Activated CD8-positive, alpha-beta T cell treated with anti-CD3 and anti-CD28 coated beads, Interleukin-2, amount 10 ng/mL, durations not matched to agents 7 days and 5 days (primary cell): ENCODE data around the gene TBX15. TPM values are rescaled to one million over a fixed set of nuclear protein-coding genes. Genes with fewer than 3 reads are reported as not detected.
"Not testable (repeated sequence)": the region's sequence is repeated elsewhere in the genome, so short reads cannot be mapped to it uniquely, and the experiment has no call there.

Experiments
- ATAC-seq: fragments of 150-1000 bp; cut with Tn5 transposase; one replicate; pipeline ENCODE4 v1.10.0; 2021; ENCODE audit warnings: moderate library complexity
- CTCF ChIA-PET: fragments of 350-600 bp; sonication (Branson Sonifier 250); formaldehyde crosslinking; loops from one replicate; lab custom pipeline; 2021; ENCODE audit warnings: antibody characterized with exemption; lab: Charles Lee
- POLR2A ChIA-PET: fragments of 350-600 bp; sonication (Branson Sonifier 250); formaldehyde crosslinking; loops from one replicate; lab custom pipeline; 2021; ENCODE audit warnings: antibody characterized with exemption; lab: Charles Lee
- DNase-seq: peaks from one replicate; pipeline ENCODE4 v3.0.0-alpha.2; 2020
- H3K27ac Mint-ChIP-seq: one replicate; pipeline ENCODE4 v1.8.0; 2021; ENCODE audit warnings: mild to moderate bottlenecking, mixed read lengths
- H3K27me3 Mint-ChIP-seq: one replicate; pipeline ENCODE4 v1.8.0; 2021; ENCODE audit warnings: low read depth, mixed read lengths
- H3K36me3 Mint-ChIP-seq: one replicate; pipeline ENCODE4 v1.8.0; 2021; ENCODE audit warnings: low read depth, mixed read lengths
- H3K4me1 Mint-ChIP-seq: one replicate; pipeline ENCODE4 v1.8.0; 2021; ENCODE audit warnings: low read depth, mixed read lengths
- H3K4me3 Mint-ChIP-seq: one replicate; pipeline ENCODE4 v1.8.0; 2021; ENCODE audit warnings: mild to moderate bottlenecking, mixed read lengths
- H3K9me3 Mint-ChIP-seq: one replicate; pipeline ENCODE4 v1.8.0; 2022; ENCODE audit warnings: mixed read lengths; ENCODE audit not compliant: insufficient read depth
- total RNA-seq, 2 experiments: library from RNA; stranded (reverse); gene quantifications; one replicate each; pipeline ENCODE4 v1.2.3, GENCODE V29; 2021

The TBX15 gene
- total RNA-seq, 2 experiments from 2014 or later, result not detected

DNA sequence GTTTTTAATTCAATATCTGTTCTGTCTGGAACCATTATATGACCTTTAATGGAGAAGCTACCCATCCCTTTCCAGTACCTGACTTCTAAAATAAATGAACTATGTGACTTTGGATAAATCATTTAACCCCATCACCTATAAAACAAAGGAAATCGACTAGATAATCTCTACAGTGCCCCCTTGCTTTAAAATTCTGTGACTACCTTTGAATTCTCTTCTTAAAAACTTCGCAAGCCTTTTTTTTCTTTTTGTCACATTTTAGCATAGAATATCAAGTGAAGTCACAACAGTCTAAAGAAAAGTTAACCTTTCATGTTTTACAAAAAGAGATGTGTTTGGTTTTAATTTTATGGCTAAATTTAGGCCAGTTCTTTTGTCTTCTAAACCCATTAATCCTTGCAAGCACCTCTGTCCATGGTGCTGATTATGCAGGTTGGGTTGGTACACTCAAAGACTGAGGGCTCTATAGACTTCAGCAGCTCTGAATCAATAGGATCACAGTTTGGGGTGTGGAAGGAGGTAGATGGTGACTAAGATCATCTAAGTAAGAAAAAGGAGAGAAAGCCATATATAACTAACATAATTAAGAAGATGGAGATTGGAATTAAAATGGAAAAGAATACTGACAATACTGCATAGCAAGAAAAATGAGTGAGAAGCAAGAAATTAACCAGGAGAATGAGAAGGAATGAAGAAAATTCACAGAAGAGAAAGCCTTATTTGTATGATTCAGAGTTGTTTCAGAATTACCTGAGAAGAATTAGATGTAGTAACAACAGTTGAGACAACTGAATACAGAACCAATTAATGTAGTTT lies 59.2 kb downstream of the TBX15 start:
- DNase-seq (peak; percentile 27), ATAC-seq (no peak)
- Mint-ChIP-seq H3K4me3 (no peak overlapping the region), H3K36me3 (no peaks in the 10 kb centered on the region), H3K27me3 (no peaks in the 10 kb centered on the region), H3K4me1 (no peaks in the 10 kb centered on the region), H3K9me3 (no peaks in the 10 kb centered on the region), H3K27ac (no peak overlapping the region)
- ChIA-PET CTCF (no interaction called here), POLR2A (no interaction called here)

DNA sequence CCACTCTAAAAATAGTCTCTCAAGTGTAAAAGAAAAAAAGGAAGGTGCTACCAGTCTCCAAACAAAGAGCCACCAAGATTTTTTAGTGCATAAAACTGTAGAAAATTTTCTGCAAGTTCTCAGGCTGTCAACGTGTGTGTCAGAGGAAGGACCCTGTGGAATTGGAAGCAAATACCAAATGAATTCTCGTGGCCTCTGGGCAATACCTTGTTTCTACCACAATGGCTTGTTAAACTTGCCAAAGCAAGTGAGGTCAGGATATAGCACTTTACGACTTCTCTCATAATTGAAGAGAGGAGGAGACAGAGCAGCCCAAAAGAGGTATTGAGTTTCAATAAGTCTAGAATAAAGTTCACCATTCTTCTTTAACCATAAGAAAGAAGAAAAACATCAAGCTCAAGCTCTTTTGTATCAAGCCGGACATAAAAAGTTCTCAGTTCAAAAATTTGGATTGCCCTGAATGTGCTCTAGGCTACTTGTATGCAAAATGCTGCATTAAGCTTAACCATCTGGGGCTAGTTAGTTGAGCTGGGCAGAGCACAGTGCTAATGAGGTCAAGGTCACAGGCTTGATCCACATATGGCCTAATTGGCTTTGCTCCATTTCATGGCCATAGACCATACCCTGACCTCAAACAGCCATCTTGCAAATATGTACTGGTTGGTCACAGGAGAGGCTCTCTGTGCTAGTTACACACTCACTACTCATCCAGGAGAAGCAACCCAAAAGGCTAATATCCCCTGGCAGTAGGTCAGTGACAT lies 60.5 kb downstream of the TBX15 start:
- no peaks in the 10 kb centered on the region for H3K27me3 Mint-ChIP-seq
- no peaks in the 10 kb centered on the region for H3K9me3 Mint-ChIP-seq
- no peaks in the 10 kb centered on the region for H3K4me1 Mint-ChIP-seq
- POLR2A ChIA-PET, result no interaction called here
- no peaks in the 10 kb centered on the region for H3K36me3 Mint-ChIP-seq
- H3K4me3 Mint-ChIP-seq, result no peak overlapping the region
- no peak overlapping the region for H3K27ac Mint-ChIP-seq
- DNase-seq (no peak), ATAC-seq (no peak)
- CTCF ChIA-PET, result no interaction called here

DNA sequence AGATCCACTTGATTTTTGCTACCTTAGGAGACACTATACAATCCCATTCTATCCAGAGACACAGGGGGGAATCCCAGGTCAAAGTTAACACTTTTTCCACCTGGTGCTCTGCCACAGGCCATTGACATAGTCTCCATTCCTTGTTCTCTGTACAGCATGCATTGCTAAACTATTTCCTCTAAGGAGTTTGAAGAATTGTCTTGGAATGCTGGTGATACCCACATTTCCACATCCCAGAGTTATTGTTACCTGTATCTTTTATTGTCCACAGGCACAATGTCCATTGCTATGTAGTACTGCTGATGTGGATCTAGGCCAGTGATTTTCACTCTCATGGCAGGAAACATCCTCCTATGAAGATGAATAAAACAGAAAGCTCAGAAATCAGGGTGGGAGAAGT lies 61.9 kb downstream of the TBX15 start:
- ATAC-seq (no peak), DNase-seq (no peak)
- no peak overlapping the region for H3K27ac Mint-ChIP-seq
- no peak overlapping the region for H3K4me3 Mint-ChIP-seq
- H3K27me3 Mint-ChIP-seq, result no peaks in the 10 kb centered on the region
- no peaks in the 10 kb centered on the region for H3K9me3 Mint-ChIP-seq
- POLR2A ChIA-PET, result no interaction called here
- no peaks in the 10 kb centered on the region for H3K4me1 Mint-ChIP-seq
- no peaks in the 10 kb centered on the region for H3K36me3 Mint-ChIP-seq
- CTCF ChIA-PET, result no interaction called here

DNA sequence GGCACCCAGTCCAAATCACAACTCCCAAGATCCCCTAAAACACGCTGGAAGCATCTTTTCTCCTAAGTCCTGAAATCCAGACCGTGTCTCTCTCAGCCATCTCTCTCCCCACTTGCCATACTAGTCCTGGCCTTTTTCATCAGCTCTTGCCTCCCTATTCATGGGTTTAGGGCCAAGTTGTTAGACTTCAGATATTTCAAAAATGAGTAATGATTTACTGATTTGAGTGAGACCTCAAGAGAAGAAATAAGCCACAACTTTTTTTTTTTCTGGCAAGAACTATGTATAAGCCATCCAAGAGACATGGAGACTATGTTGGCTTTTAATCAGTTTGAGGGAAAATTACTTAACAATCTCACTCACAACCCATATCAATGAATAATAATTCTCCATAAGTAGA lies 62.5 kb downstream of the TBX15 start:
- H3K4me1 Mint-ChIP-seq, result no peaks in the 10 kb centered on the region
- no peaks in the 10 kb centered on the region for H3K9me3 Mint-ChIP-seq
- ChIA-PET CTCF (no interaction called here), POLR2A (no interaction called here)
- ATAC-seq (no peak), DNase-seq (no peak)
- H3K4me3 Mint-ChIP-seq, result no peak overlapping the region
- H3K27ac Mint-ChIP-seq, result no peak overlapping the region
- no peaks in the 10 kb centered on the region for H3K27me3 Mint-ChIP-seq
- no peaks in the 10 kb centered on the region for H3K36me3 Mint-ChIP-seq

DNA sequence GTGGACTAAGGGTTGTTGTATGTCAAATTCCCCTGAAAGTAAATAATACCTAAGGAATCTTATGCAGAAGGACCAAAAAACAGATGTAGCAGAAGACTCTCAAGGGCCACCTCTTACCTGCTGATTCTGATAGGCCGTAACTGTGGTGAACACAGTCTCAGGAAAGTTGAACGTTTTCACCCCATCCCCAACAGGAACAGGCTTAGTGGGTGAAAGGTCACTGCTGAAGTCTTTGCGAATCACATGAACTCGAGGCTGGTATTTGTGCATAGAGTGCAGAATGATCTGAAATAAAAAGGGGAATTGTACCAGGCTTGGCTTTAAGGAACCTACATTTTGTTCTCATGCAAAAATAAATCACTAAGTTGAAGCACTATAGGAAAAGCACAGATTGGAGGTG lies 64.8 kb downstream of the TBX15 start:
- Mint-ChIP-seq H3K36me3 (no peaks in the 10 kb centered on the region), H3K4me1 (no peaks in the 10 kb centered on the region), H3K4me3 (no peak overlapping the region), H3K9me3 (no peaks in the 10 kb centered on the region), H3K27ac (no peak overlapping the region), H3K27me3 (no peaks in the 10 kb centered on the region)
- CTCF ChIA-PET, result no interaction called here
- DNase-seq (no peak), ATAC-seq (no peak)
- POLR2A ChIA-PET, result no interaction called here

DNA sequence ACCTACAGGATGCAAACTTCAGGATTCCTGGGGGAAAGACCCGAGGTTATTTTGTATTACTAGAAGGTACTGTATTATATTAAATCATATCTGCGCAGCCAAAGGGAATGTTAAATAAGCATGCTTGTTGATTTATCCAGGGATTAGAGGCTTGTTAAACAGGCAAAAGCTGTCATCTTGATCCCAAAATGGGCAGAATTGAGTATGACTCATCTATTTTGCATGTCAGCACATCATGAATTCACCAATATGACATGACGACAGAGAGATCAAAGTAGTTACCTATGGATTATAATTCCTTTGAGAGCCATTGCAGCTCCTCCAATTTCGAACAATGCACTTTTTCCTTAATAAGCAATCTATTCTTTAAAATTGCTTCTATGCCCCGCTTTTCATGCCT lies 66.1 kb downstream of the TBX15 start:
- ATAC-seq, result no peak
- CTCF ChIA-PET, result no interaction called here
- H3K27ac Mint-ChIP-seq, result no peak overlapping the region

DNA sequence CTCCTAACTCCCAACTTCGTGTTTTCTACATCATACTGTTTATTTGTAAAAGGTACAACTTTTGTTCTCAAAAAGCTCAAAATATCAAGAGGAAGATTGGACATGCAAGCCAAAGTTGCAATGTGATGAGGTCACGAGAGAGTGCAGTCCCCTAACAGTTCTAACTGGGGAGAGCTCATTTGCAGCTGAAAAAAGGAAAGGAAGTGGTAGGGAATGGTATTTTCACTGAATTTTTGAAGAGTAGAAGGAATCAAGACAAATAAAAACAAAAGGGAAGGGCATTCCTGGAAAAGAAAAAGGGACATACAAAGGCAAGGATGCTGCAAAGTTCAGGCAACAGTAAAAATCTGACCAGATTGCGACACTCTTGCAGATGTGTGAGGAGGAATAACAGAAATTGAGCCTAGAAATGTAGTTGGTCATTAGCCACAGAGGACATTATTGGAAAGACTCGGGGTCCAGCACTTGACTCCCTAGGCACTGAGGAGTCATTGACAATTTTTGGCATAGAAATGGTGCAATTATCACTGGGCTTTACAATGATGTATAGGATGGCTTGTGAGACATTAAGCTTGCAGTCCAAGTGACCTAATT lies 67.9 kb downstream of the TBX15 start:
- no peaks in the 10 kb centered on the region for H3K9me3 Mint-ChIP-seq
- H3K27me3 Mint-ChIP-seq, result no peaks in the 10 kb centered on the region
- POLR2A ChIA-PET, result interaction anchor here (0.6 kb wide), 1 partner anchor 14 kb away, joined by 3 read pairs; no protein-coding TSS in a partner anchor
- no peak overlapping the region for H3K4me3 Mint-ChIP-seq
- DNase-seq, result no peak
- no peaks in the 10 kb centered on the region for H3K36me3 Mint-ChIP-seq
- H3K27ac Mint-ChIP-seq, result no peak overlapping the region
- ATAC-seq, result no peak
- CTCF ChIA-PET, result no interaction called here
- H3K4me1 Mint-ChIP-seq, result no peaks in the 10 kb centered on the region

More for the DNA sequence above, 66.1 kb downstream of the TBX15 start:
- POLR2A ChIA-PET, result no interaction called here
- no peaks in the 10 kb centered on the region for H3K36me3 Mint-ChIP-seq
- no peak overlapping the region for H3K4me3 Mint-ChIP-seq
- H3K9me3 Mint-ChIP-seq, result no peaks in the 10 kb centered on the region
- DNase-seq, result no peak
- H3K27me3 Mint-ChIP-seq, result no peaks in the 10 kb centered on the region
- no peaks in the 10 kb centered on the region for H3K4me1 Mint-ChIP-seq

DNA sequence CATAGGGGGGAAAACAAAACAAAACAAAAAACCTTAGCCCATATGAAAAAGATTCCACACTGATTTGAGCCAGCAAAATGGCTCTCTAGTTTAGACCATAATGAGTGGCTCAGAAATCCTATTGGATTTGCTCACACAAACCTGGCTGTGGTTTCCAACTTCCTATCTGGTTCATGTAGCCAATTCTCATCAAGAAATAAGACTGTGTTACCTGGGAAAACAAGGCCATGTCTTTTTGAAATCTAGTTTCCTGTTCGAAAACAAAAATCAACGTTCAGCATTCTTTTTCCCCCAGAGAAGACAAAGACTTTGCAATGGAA lies 69.2 kb downstream of the TBX15 start:
- Mint-ChIP-seq H3K4me3 (no peak overlapping the region), H3K27ac (no peak overlapping the region), H3K36me3 (no peaks in the 10 kb centered on the region), H3K27me3 (no peaks in the 10 kb centered on the region), H3K9me3 (no peaks in the 10 kb centered on the region), H3K4me1 (no peaks in the 10 kb centered on the region)
- ChIA-PET CTCF (no interaction called here), POLR2A (no interaction called here)
- no peak for DNase-seq
- no peak for ATAC-seq

DNA sequence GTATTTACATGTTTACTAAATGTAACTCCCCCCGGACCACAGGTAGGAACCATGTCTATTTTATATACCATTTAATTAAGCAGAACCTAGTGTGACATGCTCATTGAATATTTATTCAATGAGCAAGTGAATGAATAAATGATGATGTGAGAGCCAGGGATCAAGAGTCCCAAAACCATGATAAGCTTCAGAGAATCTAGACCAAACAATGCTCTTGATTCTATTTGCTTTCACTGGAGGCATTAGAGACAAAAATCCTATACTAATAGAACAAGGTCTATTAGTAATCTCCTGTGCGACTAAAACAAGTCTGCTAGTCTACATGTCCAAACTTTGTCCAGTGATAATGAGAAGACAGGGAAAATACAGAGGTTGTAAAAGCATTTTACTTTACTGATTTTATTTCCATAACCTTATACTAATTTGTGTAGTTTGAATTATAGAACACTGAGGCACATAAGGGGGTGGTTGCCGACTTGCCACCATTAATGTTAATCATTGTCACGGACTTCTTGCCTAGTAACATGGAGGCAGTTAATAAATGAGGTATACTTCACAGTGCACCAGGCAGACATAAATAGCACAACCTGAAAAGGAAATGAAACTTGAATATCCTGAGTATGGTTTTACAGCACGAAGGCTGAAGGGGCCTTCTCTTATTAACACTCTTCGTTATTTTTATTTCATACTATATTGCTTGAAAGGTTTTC lies 69.8 kb downstream of the TBX15 start:
- Mint-ChIP-seq H3K36me3 (no peaks in the 10 kb centered on the region), H3K4me3 (no peak overlapping the region), H3K4me1 (no peaks in the 10 kb centered on the region), H3K27ac (no peak overlapping the region), H3K27me3 (no peaks in the 10 kb centered on the region), H3K9me3 (no peaks in the 10 kb centered on the region)
- no peak for DNase-seq
- ATAC-seq, result no peak
- CTCF ChIA-PET, result no interaction called here
- POLR2A ChIA-PET, result no interaction called here

DNA sequence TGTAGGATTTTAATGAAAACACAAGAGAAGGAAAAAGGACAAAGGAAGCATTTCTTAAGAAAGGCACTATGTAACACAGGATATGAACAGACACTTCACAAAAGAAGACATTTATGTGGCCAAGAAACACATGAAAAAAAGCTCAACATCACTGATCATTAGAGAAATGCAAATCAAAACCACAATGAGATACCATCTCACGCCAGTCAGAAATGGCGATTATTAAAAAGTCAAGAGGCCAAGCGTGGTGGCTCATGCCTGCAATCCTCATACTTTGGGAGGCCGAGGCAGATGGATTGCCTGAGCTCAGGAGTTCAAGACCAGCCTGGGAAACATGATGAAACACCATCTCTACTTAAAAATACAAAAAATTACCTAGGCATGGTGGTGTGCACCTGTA lies 71.8 kb downstream of the TBX15 start:
- DNase-seq, H3K4me3 Mint-ChIP-seq, ATAC-seq, H3K36me3 Mint-ChIP-seq, H3K27ac Mint-ChIP-seq, POLR2A ChIA-PET, H3K9me3 Mint-ChIP-seq, H3K4me1 Mint-ChIP-seq, CTCF ChIA-PET, H3K27me3 Mint-ChIP-seq: not testable (repeated sequence)

DNA sequence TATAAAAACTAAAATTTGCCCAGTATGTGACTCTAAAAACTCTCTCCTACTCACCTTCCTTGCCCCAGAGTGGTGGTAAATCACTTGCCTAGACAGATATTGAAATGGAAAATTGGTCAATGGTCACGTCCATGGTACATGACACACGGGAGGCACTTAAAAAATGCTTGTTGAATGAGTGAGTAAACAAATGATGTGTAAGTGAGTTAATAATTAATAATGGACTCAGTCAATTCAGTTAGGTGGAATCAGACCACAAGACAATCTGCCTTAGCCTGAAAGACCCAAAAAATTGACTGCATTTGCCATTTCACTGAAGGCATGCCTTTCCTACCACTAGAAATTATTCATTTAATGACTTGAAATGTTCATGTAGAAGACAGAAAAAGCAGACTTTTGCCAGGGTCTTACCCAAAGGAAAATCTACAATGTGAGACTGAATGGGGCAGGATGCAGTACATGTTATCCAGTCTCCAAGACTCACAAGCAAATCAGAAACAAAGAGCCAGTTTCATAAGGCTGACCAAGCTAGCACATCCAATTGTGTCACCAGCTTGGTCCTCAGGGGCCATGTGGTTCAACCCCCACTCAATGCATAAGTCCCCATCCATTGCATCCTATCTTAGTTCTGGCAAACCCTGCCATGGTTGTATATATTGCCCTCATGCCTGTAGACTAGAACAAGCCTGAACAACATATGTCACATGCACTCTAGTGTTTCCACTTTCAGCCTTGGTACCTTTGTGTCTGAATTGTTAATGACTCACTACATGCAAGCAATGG lies 73.6 kb downstream of the TBX15 start:
- Mint-ChIP-seq H3K27ac (no peak overlapping the region), H3K4me1 (no peaks in the 10 kb centered on the region), H3K9me3 (no peaks in the 10 kb centered on the region), H3K36me3 (no peaks in the 10 kb centered on the region), H3K27me3 (no peaks in the 10 kb centered on the region), H3K4me3 (no peak overlapping the region)
- DNase-seq, result no peak
- ChIA-PET POLR2A (no interaction called here), CTCF (no interaction called here)
- ATAC-seq, result no peak
